ENCODE data around the gene MTG2. TPM values are rescaled to one million over a fixed set of nuclear protein-coding genes. Genes with fewer than 3 reads are reported as not detected.

The MTG2 gene
- polyA plus RNA-seq, 1 donor from 2014 or later = 36.1 TPM

DNA sequence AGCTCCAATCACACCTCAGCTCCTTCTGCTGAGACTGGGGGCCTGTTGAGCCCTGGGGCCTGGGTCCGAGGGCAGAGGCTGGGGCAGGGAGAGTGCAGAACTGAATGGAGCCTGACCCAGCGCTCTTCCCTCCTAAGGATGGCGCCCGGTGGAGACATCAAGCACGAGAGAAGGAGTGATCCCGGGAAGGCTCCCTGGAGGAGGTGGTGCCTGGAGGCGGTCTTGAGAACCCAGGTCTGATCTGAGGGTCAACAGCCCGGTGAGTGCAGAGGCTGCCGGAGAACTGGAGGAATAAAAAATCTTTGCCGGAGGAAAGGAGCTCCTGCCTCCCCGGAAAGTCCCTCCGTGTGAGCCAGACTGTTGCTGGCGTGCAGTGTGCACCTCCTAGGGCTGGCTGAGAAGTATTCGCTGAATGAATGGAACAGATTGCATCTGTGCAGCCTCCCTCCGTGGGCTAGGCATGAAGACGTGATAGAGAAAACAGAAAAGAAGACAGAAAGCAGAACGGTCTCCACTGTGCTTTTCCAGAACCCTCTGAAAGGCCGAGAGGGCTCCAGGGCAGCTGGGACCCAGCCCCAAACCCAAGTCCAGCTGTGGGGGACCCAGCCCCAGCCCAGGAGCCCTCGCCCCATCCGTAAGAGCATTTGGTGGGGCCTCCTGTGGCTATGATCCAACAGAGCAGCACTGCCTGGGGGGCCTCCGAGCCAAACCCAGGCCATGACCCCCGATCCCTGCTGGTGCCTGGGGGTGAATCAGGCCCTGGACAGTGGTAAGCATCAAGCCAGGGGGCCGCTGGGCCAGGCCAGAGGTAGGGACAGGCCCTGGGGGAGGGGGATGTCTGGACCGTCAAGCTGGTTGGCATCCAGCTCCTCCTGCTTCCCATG, 44.1 kb downstream of the MTG2 start:
- TF ChIP-seq POLR2AphosphoS5 (IDR thresholded peaks at IDR 0.05) = no peak
- TF ChIP-seq EP300 (conservative IDR thresholded peaks at IDR 0.05; ENCODE audit: poor library complexity, severe bottlenecking) = no peak
- TF ChIP-seq RAD21 (conservative IDR thresholded peaks at IDR 0.05) = no peak
- no peak for TF ChIP-seq TAF1 (IDR thresholded peaks at IDR 0.05; ENCODE audit: low read depth)
- TF ChIP-seq, protein P1, sequence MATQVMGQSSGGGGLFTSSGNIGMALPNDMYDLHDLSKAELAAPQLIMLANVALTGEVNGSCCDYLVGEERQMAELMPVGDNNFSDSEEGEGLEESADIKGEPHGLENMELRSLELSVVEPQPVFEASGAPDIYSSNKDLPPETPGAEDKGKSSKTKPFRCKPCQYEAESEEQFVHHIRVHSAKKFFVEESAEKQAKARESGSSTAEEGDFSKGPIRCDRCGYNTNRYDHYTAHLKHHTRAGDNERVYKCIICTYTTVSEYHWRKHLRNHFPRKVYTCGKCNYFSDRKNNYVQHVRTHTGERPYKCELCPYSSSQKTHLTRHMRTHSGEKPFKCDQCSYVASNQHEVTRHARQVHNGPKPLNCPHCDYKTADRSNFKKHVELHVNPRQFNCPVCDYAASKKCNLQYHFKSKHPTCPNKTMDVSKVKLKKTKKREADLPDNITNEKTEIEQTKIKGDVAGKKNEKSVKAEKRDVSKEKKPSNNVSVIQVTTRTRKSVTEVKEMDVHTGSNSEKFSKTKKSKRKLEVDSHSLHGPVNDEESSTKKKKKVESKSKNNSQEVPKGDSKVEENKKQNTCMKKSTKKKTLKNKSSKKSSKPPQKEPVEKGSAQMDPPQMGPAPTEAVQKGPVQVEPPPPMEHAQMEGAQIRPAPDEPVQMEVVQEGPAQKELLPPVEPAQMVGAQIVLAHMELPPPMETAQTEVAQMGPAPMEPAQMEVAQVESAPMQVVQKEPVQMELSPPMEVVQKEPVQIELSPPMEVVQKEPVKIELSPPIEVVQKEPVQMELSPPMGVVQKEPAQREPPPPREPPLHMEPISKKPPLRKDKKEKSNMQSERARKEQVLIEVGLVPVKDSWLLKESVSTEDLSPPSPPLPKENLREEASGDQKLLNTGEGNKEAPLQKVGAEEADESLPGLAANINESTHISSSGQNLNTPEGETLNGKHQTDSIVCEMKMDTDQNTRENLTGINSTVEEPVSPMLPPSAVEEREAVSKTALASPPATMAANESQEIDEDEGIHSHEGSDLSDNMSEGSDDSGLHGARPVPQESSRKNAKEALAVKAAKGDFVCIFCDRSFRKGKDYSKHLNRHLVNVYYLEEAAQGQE (IDR thresholded peaks at IDR 0.05; ENCODE audit: borderline replicate concordance) = no peak
- TF ChIP-seq, protein P2, sequence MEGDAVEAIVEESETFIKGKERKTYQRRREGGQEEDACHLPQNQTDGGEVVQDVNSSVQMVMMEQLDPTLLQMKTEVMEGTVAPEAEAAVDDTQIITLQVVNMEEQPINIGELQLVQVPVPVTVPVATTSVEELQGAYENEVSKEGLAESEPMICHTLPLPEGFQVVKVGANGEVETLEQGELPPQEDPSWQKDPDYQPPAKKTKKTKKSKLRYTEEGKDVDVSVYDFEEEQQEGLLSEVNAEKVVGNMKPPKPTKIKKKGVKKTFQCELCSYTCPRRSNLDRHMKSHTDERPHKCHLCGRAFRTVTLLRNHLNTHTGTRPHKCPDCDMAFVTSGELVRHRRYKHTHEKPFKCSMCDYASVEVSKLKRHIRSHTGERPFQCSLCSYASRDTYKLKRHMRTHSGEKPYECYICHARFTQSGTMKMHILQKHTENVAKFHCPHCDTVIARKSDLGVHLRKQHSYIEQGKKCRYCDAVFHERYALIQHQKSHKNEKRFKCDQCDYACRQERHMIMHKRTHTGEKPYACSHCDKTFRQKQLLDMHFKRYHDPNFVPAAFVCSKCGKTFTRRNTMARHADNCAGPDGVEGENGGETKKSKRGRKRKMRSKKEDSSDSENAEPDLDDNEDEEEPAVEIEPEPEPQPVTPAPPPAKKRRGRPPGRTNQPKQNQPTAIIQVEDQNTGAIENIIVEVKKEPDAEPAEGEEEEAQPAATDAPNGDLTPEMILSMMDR (IDR thresholded peaks at IDR 0.05; ENCODE audit: poor library complexity, severe bottlenecking) = no peak
- TF ChIP-seq EZH2 (IDR thresholded peaks at IDR 0.05; ENCODE audit: borderline replicate concordance, insufficient read depth, low read length, poor library complexity, severe bottlenecking) = no peak
- no peak for TF ChIP-seq MXI1 (conservative IDR thresholded peaks at IDR 0.05; ENCODE audit: poor library complexity, severe bottlenecking)
- TF ChIP-seq SMC3 (conservative IDR thresholded peaks at IDR 0.05; ENCODE audit: poor library complexity) = no peak
- Histone ChIP-seq H3K27ac (ENCODE audit: low read length) (no peak overlapping the region), H3K4me2 (ENCODE audit: low read length) (no peak overlapping the region), H3F3A (ENCODE audit: insufficient read depth, low read length, poor library complexity, severe bottlenecking) (no peaks in the 10 kb centered on the region), H3K79me2 (replicated peaks; ENCODE audit: insufficient read depth, low read length) (no peaks in the 10 kb centered on the region), H2AFZ (ENCODE audit: low read depth, low read length) (no peak overlapping the region), H4K20me1 (ENCODE audit: insufficient read depth) (no peaks in the 10 kb centered on the region), H3K9me2 (ENCODE audit: insufficient read depth, low read length) (no peaks in the 10 kb centered on the region), H3K27me3 (ENCODE audit: insufficient read depth, low read depth, low read length) (peaks cover 12% of the 10 kb centered on the region), H3K36me3 (ENCODE audit: insufficient read depth, low read length) (no peaks in the 10 kb centered on the region), H3K9ac (ENCODE audit: low read length) (no peak overlapping the region), H3K9me3 (ENCODE audit: low read length) (no peaks in the 10 kb centered on the region), H3K4me3 (ENCODE audit: low read length) (no peak overlapping the region)

DNA sequence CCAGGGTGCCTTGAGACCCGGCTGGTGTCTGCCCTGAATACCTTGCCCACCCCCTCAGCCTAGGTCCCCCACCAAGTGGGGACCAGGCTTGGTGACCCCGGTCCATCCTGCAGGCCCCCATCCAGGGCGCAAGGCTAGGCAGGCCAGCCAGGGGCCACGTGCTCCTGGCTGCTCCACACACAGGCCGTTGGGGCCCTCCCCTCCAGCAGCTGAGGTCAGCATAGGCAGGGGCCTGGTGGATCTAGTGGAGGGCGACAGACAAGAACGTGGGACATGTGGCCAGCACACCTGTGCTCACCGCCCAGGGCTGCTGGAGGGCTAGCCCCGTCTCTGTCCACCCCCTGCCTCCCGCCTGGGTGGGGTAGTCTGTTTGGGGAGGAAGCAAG, 44.8 kb downstream of the MTG2 start:
- H3F3A ChIP-seq (ENCODE audit: insufficient read depth, low read length, poor library complexity, severe bottlenecking) = no peaks in the 10 kb centered on the region
- H3K9ac ChIP-seq (ENCODE audit: low read length) = no peak overlapping the region
- H4K20me1 ChIP-seq (ENCODE audit: insufficient read depth) = no peaks in the 10 kb centered on the region
- H3K9me3 ChIP-seq (ENCODE audit: low read length) = no peaks in the 10 kb centered on the region
- no peaks in the 10 kb centered on the region for H3K79me2 ChIP-seq (replicated peaks; ENCODE audit: insufficient read depth, low read length)
- no peaks in the 10 kb centered on the region for H3K9me2 ChIP-seq (ENCODE audit: insufficient read depth, low read length)
- no peaks in the 10 kb centered on the region for H3K36me3 ChIP-seq (ENCODE audit: insufficient read depth, low read length)
- H3K27me3 ChIP-seq (ENCODE audit: insufficient read depth, low read depth, low read length) = peaks cover 6% of the 10 kb centered on the region
- TF ChIP-seq POLR2AphosphoS5 (IDR thresholded peaks at IDR 0.05) = no peak
- TF ChIP-seq, protein P1 (IDR thresholded peaks at IDR 0.05; ENCODE audit: borderline replicate concordance) = no peak
- TF ChIP-seq TAF1 (IDR thresholded peaks at IDR 0.05; ENCODE audit: low read depth) = no peak
- TF ChIP-seq, protein P2 (IDR thresholded peaks at IDR 0.05; ENCODE audit: poor library complexity, severe bottlenecking) = no peak
- no peak for TF ChIP-seq EZH2 (IDR thresholded peaks at IDR 0.05; ENCODE audit: borderline replicate concordance, insufficient read depth, low read length, poor library complexity, severe bottlenecking)
- TF ChIP-seq MXI1 (conservative IDR thresholded peaks at IDR 0.05; ENCODE audit: poor library complexity, severe bottlenecking) = no peak
- TF ChIP-seq EP300 (conservative IDR thresholded peaks at IDR 0.05; ENCODE audit: poor library complexity, severe bottlenecking) = no peak
- no peak for TF ChIP-seq RAD21 (conservative IDR thresholded peaks at IDR 0.05)
- TF ChIP-seq SMC3 (conservative IDR thresholded peaks at IDR 0.05; ENCODE audit: poor library complexity) = no peak
- no peak overlapping the region for H3K4me3 ChIP-seq (ENCODE audit: low read length)
- no peak overlapping the region for H2AFZ ChIP-seq (ENCODE audit: low read depth, low read length)
- no peak overlapping the region for H3K27ac ChIP-seq (ENCODE audit: low read length)
- H3K4me2 ChIP-seq (ENCODE audit: low read length) = no peak overlapping the region

Measured in neural cell (in vitro differentiated cells).